Natural killer cell (primary cell): ENCODE measurements around the gene CDH5. TPM values are rescaled to one million over a fixed set of nuclear protein-coding genes. Genes with fewer than 3 reads are reported as not detected.
A peak's percentile ranks its signal among the peaks of the same experiment; 100 is the strongest.

Experiments used
- ATAC-seq, 3 donors: fragments of 150-1000 bp in 2 of 3; fragments of 200-7000 bp in 1 of 3; cut with Tn5 transposase; 1 replicate in 1 of 3; 2 replicates in 2 of 3; pipeline ENCODE4 v1.10.0; 2021; ENCODE audit warnings: mild to moderate bottlenecking in 2 of 3, moderate library complexity in 2 of 3
- DNase-seq, 2 donors: peaks; one replicate each; pipeline versions ENCODE4 v3.0.0 to v3.0.0-alpha.2; 2013 to 2021; ENCODE audit warnings: mixed read lengths in 1 of 2
- H3K27ac ChIP-seq: one replicate; pipeline ENCODE4 v1.5.1; 2013; ENCODE audit warnings: mild to moderate bottlenecking, low read length
- H3K27me3 ChIP-seq: one replicate; pipeline ENCODE4 v1.6.1; 2013; ENCODE audit warnings: low read length; ENCODE audit not compliant: control insufficient read depth, insufficient read depth
- H3K36me3 ChIP-seq: one replicate; pipeline ENCODE4 v1.6.1; 2013; ENCODE audit warnings: low read length; ENCODE audit not compliant: control insufficient read depth, insufficient read depth
- H3K4me1 ChIP-seq: one replicate; pipeline ENCODE4 v1.6.1; 2013; ENCODE audit warnings: low read length; ENCODE audit not compliant: control insufficient read depth, insufficient read depth
- H3K4me3 ChIP-seq: one replicate; pipeline ENCODE4 v1.5.1; 2013; ENCODE audit warnings: low read length
- H3K9me3 ChIP-seq: one replicate; pipeline ENCODE4 v1.6.1; 2013; ENCODE audit warnings: low read length; ENCODE audit not compliant: control insufficient read depth, insufficient read depth
- H3K27ac Mint-ChIP-seq, 2 donors: one replicate each; pipeline ENCODE4 v1.8.0; 2022; ENCODE audit warnings: mild to moderate bottlenecking in 2 of 2, mixed read lengths in 2 of 2, moderate library complexity in 1 of 2
- H3K27me3 Mint-ChIP-seq, 2 donors: one replicate each; pipeline ENCODE4 v1.8.0; 2022; ENCODE audit warnings: low read depth in 2 of 2, mixed read lengths in 2 of 2
- H3K36me3 Mint-ChIP-seq: one replicate; pipeline ENCODE4 v1.8.0; 2022; ENCODE audit warnings: mixed read lengths
- H3K4me1 Mint-ChIP-seq, 2 donors: one replicate each; pipeline ENCODE4 v1.8.0; 2022; ENCODE audit warnings: mixed read lengths in 2 of 2
- H3K4me3 Mint-ChIP-seq: one replicate; pipeline ENCODE4 v1.8.0; 2022; ENCODE audit warnings: mild to moderate bottlenecking, moderate library complexity, mixed read lengths
- H3K9me3 Mint-ChIP-seq, 2 donors: one replicate each; pipeline ENCODE4 v1.8.0; 2022; ENCODE audit warnings: mixed read lengths in 2 of 2
- WGBS: methylation state at CpG from one replicate; pipeline ENCODE4 v1.1.7; 2013; ENCODE audit warnings: missing lambda C conversion rate; ENCODE audit not compliant: insufficient coverage; 5-methylcytosine and 5-hydroxymethylcytosine counted together
- intact Hi-C: fragments of 100-400 bp; cut with micrococcal nuclease; formaldehyde crosslinking; loops from one replicate; pipeline ENCODE4 v1.14.2; 2022
- total RNA-seq, 4 donors: library from RNA; stranded (reverse); fragments of 120-200 nt in 1 of 4; gene quantifications; one replicate each; pipeline versions ENCODE4 v1.2.3 to v1.2.4, GENCODE V29; 2013 to 2022
- TF ChIP-seq, protein P1 (sequence below): fragments of 200-600 bp; IDR thresholded peaks from one replicate; pipeline ENCODE4 v1.8.0; 2022; ENCODE audit warnings: antibody characterized with exemption

The CDH5 gene
- total RNA-seq, 3 donors from 2014 or later (not counting 1 experiment from before 2014, with no cell fraction given), result not detected

DNA sequence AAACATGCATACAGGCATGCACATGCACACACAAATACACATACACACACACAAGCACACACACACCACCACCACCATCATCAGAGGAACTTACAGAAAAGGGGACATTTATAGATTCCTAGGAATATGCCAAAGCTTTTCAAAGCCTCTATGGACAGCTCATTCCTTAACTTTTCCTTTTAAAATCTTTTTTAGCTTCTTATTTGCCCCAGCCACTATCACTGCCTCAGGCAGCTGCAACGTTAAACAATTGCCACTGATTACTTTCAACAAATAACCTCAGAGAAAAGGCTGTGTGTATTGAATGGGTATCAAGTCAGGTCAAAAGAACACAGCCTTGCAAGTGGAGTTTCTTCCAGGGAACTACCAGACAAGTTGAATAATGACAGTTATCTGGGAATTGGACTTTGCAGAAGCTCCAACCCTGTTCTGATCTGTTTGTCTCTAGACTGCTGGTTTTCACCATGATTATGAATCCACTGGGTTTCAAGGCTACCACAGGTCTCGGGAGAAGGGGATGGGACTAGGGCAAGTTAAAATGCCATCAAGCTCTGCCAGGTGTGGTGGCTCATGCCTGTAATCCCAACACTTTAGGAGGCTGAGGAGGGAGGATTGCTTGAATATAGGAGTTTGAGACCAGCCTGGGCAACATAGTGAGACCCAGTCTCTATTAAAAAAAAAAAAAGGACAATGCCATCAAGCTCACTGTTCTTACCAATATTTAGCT, 38.7 kb downstream of the CDH5 start:
- Mint-ChIP-seq H3K4me1 (peaks cover 6 to 12% of the 10 kb centered on the region in 2 donors), H3K27ac (no peak overlapping the region), H3K9me3 (no peaks in the 10 kb centered on the region), H3K4me3 (no peak overlapping the region), H3K27me3 (peaks cover 16 to 37% of the 10 kb centered on the region in 2 donors), H3K36me3 (no peaks in the 10 kb centered on the region)
- WGBS, result 100% methylated on average over 1 of the region's 2 CpGs
- H3K27ac ChIP-seq, result no peak overlapping the region
- no peaks in the 10 kb centered on the region for H3K9me3 ChIP-seq
- no peaks in the 10 kb centered on the region for H3K36me3 ChIP-seq
- ATAC-seq (no peak), DNase-seq (no peak)
- TF ChIP-seq, protein P1, sequence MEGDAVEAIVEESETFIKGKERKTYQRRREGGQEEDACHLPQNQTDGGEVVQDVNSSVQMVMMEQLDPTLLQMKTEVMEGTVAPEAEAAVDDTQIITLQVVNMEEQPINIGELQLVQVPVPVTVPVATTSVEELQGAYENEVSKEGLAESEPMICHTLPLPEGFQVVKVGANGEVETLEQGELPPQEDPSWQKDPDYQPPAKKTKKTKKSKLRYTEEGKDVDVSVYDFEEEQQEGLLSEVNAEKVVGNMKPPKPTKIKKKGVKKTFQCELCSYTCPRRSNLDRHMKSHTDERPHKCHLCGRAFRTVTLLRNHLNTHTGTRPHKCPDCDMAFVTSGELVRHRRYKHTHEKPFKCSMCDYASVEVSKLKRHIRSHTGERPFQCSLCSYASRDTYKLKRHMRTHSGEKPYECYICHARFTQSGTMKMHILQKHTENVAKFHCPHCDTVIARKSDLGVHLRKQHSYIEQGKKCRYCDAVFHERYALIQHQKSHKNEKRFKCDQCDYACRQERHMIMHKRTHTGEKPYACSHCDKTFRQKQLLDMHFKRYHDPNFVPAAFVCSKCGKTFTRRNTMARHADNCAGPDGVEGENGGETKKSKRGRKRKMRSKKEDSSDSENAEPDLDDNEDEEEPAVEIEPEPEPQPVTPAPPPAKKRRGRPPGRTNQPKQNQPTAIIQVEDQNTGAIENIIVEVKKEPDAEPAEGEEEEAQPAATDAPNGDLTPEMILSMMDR, result no peak
- peaks cover 3% of the 10 kb centered on the region for H3K27me3 ChIP-seq
- intact Hi-C loops, result loop anchor here (5.0 kb wide), 2 partner anchors 322 to 337 kb away; no protein-coding TSS in a partner anchor
- peaks cover 12% of the 10 kb centered on the region for H3K4me1 ChIP-seq
- H3K4me3 ChIP-seq, result no peak overlapping the region

DNA sequence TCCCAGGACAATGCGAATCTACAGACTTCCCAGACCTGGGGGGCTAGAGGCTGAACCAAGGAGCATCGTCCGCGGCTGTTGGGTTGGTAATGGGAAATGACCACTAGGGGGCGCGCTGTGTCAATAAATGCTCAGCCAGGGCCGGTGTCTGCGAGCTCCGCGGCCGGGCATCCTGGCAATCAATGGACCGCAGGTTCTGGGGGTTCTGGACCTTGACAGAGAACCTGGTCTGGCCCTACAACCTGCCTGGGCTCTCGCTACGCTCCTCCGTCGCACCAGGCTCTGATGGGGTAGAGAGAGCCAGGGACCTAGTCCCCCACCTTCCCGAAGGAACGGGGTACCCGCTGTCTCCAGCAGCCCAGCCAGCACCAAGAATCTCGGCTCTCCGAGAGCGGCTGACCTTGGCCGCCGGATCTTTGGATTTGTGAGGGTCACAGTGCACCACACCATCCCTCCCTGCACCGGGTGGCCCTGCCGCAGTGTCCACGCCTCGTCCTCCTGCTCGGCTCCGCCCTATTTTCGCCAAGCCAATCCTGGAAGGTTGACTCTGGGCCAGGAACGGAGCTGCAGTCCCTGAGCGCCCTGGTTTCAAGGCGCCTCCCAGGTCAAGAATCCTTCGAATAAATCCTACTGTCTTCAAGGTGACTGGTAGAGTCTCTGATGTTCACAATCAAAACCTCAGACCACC, 40.2 kb downstream of the CDH5 start:
- WGBS, result 1% methylated on average over 35 of the region's 35 CpGs
- H3K4me3 Mint-ChIP-seq, result peak overlapping the region; percentile 83
- no peaks in the 10 kb centered on the region for H3K9me3 Mint-ChIP-seq
- peaks cover 6 to 12% of the 10 kb centered on the region in 2 donors for H3K4me1 Mint-ChIP-seq
- no peak overlapping the region for H3K27ac Mint-ChIP-seq
- H3K9me3 ChIP-seq, result no peaks in the 10 kb centered on the region
- peaks cover 3% of the 10 kb centered on the region for H3K27me3 ChIP-seq
- DNase-seq, result peak; percentile 85 to 91
- TF ChIP-seq, protein P1, result peak; percentile 83
- no peaks in the 10 kb centered on the region for H3K36me3 ChIP-seq
- peaks cover 12% of the 10 kb centered on the region for H3K4me1 ChIP-seq
- ATAC-seq, result peak; percentile 90 to 96 (median 92)
- H3K4me3 ChIP-seq, result peak overlapping the region; percentile 34
- H3K36me3 Mint-ChIP-seq, result no peaks in the 10 kb centered on the region
- no peak overlapping the region for H3K27ac ChIP-seq
- intact Hi-C loops, result loop anchor here (1.0 to 5.0 kb wide), 5 partner anchors 77 to 336 kb away; partner anchors contain the start of gene CMTM3
- peaks cover 22 to 40% of the 10 kb centered on the region in 2 donors for H3K27me3 Mint-ChIP-seq

DNA sequence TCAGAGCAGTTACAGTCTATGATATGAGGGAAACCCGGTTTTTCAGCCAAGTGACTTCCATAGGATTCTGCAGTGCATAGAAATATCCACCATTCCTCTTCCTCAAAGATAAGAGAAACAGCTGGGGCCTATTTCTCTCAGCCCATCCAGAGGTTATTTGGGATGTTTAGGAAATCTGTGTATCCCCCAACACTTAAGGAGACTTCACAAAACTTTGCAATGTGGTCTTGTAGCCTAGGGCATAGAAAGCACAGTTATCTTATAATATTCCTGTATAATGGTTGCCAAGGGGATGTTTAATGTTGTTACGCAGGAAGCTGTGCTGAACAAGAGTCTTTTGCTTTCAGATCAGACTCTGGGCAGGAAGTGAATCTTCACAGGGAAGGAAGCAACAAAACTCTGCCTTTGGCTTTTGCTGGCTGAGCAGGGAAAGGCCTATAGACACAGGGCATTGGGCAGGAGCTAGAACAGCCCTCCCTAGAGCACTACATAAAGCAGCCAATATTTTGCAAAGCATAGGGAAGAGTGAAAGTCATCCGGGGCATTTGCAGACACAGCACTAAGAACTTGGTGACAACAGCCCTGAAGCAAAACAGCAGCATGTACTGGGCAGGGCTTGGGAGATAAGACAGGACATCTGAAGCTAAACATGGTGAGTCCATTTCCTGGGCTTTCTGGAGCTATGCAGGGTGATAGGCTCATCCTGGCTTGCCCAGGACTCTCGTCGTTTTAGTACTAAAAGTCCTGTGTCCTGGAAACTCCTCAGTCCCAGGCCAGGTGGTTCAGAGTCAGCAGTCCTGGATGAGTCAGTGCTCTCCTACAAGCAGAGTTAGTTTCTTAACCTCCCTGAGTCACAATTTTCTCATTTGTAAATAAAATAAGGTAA, 41.9 kb downstream of the CDH5 start:
- Histone ChIP-seq H3K4me3 (no peak overlapping the region), H3K27me3 (peaks cover 3% of the 10 kb centered on the region), H3K27ac (no peak overlapping the region), H3K4me1 (peaks cover 12% of the 10 kb centered on the region), H3K36me3 (no peaks in the 10 kb centered on the region), H3K9me3 (no peaks in the 10 kb centered on the region)
- Mint-ChIP-seq H3K27ac (no peak overlapping the region), H3K36me3 (no peaks in the 10 kb centered on the region), H3K4me3 (no peak overlapping the region), H3K27me3 (peaks cover 22 to 40% of the 10 kb centered on the region in 2 donors), H3K4me1 (peaks cover 6 to 12% of the 10 kb centered on the region in 2 donors), H3K9me3 (no peaks in the 10 kb centered on the region)
- ATAC-seq, result no peak
- peak in 1 of 2 donors; percentile 75 for DNase-seq
- TF ChIP-seq, protein P1, result no peak
- intact Hi-C loops, result loop anchor here (5.0 kb wide), 2 partner anchors 319 to 334 kb away; no protein-coding TSS in a partner anchor
- WGBS, result 81% methylated on average over 5 of the region's 5 CpGs
